ENCODE results near the gene POLR2L. TPM values are rescaled to one million over a fixed set of nuclear protein-coding genes. Genes with fewer than 3 reads are reported as not detected.
A peak's percentile ranks its signal among the peaks of the same experiment; 100 is the strongest.

The POLR2L gene
- total and polyA plus RNA-seq, 2 of the 13 experiments (the other 11 are each of a cell fraction or from before 2014, with no cell fraction given), result 104 to 114 TPM

GRCh38 chr11:797296-798092, 44.8 kb downstream of the POLR2L start (continued):
- TF ChIP-seq TIGD3 (CRISPR knock-in tag; IDR thresholded peaks at IDR 0.05; ENCODE audit: borderline replicate concordance) (no peak), MBNL3 (CRISPR knock-in tag; conservative IDR thresholded peaks at IDR 0.05) (no peak), U2AF1 (optimal IDR thresholded peaks at IDR 0.05; ENCODE audit: low read depth, low read length) (no peak), ZFP62 (CRISPR knock-in tag; IDR thresholded peaks at IDR 0.05) (no peak), NR0B2 (CRISPR knock-in tag; IDR thresholded peaks at IDR 0.05) (no peak), ZNF780A (CRISPR knock-in tag; IDR thresholded peaks at IDR 0.05) (no peak), ZNF30 (CRISPR knock-in tag; IDR thresholded peaks at IDR 0.05) (no peak), THYN1 (CRISPR knock-in tag; IDR thresholded peaks at IDR 0.05; ENCODE audit: borderline replicate concordance, low read depth) (no peak), ZNF672 (CRISPR knock-in tag; IDR thresholded peaks at IDR 0.05) (no peak), ERF (CRISPR knock-in tag; IDR thresholded peaks at IDR 0.05) (0 out of 2 replicates have a peak, but pooled peaks have one; percentile 9), ZNF556 (CRISPR knock-in tag; IDR thresholded peaks at IDR 0.05; ENCODE audit: borderline replicate concordance) (no peak), U2AF2 (IDR thresholded peaks at IDR 0.05; ENCODE audit: low read depth, low read length) (no peak), SP5 (CRISPR knock-in tag; IDR thresholded peaks at IDR 0.05; ENCODE audit: borderline replicate concordance, low read depth) (peak; percentile 11; the same call in 1 of the 2 replicates), FOXJ3 (CRISPR knock-in tag; IDR thresholded peaks at IDR 0.05; ENCODE audit: borderline replicate concordance) (no peak), ZNF18 (CRISPR knock-in tag; IDR thresholded peaks at IDR 0.05; ENCODE audit: insufficient replicate concordance) (peak; percentile 78), KLF12 (CRISPR knock-in tag; IDR thresholded peaks at IDR 0.05; ENCODE audit: borderline replicate concordance) (no peak), ZSCAN21 (CRISPR knock-in tag; IDR thresholded peaks at IDR 0.05; ENCODE audit: borderline replicate concordance) (no peak), MLXIP (CRISPR knock-in tag; IDR thresholded peaks at IDR 0.05; ENCODE audit: borderline replicate concordance) (no peak), ESRRA (CRISPR knock-in tag; IDR thresholded peaks at IDR 0.05; ENCODE audit: low read depth) (peak; percentile 69; the same call in 1 of the 2 replicates), YEATS2 (CRISPR knock-in tag; IDR thresholded peaks at IDR 0.05; ENCODE audit: borderline replicate concordance) (no peak), MAX (IDR thresholded peaks at IDR 0.05) (peak; percentile 62), AGO2 (optimal IDR thresholded peaks at IDR 0.05; ENCODE audit: low read depth, low read length) (no peak), HNRNPH1 (optimal IDR thresholded peaks at IDR 0.05; ENCODE audit: low read depth, low read length) (no peak)
